ENCODE results near the gene SSTR3.

DNA sequence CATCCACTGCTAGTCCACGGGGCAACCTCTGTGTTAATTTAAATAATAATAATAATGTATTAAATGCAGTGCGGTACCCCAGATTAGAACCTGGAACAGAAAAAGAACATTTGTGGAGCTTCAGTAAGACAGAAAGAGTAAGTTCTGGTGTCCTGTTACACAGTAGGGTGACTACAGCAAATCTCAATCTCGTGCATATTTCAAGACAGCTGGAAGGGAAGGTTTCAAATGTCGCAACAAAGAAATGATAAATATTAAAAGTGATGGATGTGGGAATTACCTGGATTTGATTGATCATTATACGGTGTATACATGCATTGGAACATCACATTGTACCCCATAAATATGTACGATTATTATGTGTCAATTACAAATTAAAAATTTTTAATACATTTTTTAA is 33.5 kb upstream of the SSTR3 start:
- TF ChIP-seq, protein P1, sequence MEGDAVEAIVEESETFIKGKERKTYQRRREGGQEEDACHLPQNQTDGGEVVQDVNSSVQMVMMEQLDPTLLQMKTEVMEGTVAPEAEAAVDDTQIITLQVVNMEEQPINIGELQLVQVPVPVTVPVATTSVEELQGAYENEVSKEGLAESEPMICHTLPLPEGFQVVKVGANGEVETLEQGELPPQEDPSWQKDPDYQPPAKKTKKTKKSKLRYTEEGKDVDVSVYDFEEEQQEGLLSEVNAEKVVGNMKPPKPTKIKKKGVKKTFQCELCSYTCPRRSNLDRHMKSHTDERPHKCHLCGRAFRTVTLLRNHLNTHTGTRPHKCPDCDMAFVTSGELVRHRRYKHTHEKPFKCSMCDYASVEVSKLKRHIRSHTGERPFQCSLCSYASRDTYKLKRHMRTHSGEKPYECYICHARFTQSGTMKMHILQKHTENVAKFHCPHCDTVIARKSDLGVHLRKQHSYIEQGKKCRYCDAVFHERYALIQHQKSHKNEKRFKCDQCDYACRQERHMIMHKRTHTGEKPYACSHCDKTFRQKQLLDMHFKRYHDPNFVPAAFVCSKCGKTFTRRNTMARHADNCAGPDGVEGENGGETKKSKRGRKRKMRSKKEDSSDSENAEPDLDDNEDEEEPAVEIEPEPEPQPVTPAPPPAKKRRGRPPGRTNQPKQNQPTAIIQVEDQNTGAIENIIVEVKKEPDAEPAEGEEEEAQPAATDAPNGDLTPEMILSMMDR (IDR thresholded peaks at IDR 0.05): no peak
- no peak for TF ChIP-seq POLR2A (IDR thresholded peaks at IDR 0.05)
